C4-2B (cell line): Measurements from ENCODE around the gene FAT3.

Source experiments
- CTCF ChIP-seq: fragments of 450-650 bp; conservative IDR thresholded peaks from 2 replicates; pipeline ENCODE4 v1.5.1; 2017; ENCODE audit warnings: mild to moderate bottlenecking
- ZFX ChIP-seq: fragments of 450-650 bp; IDR thresholded peaks from 2 replicates; pipeline ENCODE4 v1.6.1; 2017

GRCh38 chr11:92246630-92247029 lies 22.0 kb downstream of the FAT3 start:
- no peak for TF ChIP-seq CTCF
- no peak for TF ChIP-seq ZFX
